GM18499 (cell line): ENCODE results near the gene CELA2A.
"Not testable (repeated sequence)": the region's sequence is repeated elsewhere in the genome, so short reads cannot be mapped to it uniquely, and the experiment has no call there.

ENCODE experiments used
- ATAC-seq: cut with Tn5 transposase; IDR thresholded peaks from one replicate; pipeline ENCODE4 v1.9.1; 2021; ENCODE audit warnings: moderate number of reproducible peaks; ENCODE audit not compliant: insufficient read depth, unreplicated experiment

CELA2A gene

GRCh38 chr1:15489052-15489736 lies 32.7 kb downstream of the CELA2A start:
- ATAC-seq = no peak

- not testable (repeated sequence) for ATAC-seq
These were observed 34.5 kb downstream of the CELA2A start for GRCh38 chr1:15491010-15491409.

- ATAC-seq = no peak
These were observed 36.1 kb downstream of the CELA2A start for GRCh38 chr1:15492596-15492995.

- ATAC-seq = no peak
These were observed 37.4 kb downstream of the CELA2A start for GRCh38 chr1:15493869-15494390.

- no peak for ATAC-seq
These were observed 43.9 kb downstream of the CELA2A start for GRCh38 chr1:15500184-15501178.

GRCh38 chr1:15501208-15502032 lies 44.9 kb downstream of the CELA2A start:
- ATAC-seq = no peak

- no peak for ATAC-seq
These were observed 47.9 kb downstream of the CELA2A start for GRCh38 chr1:15504436-15504835.

GRCh38 chr1:15506831-15507230 lies 50.3 kb downstream of the CELA2A start:
- ATAC-seq = no peak

- no peak for ATAC-seq
These were observed 50.7 kb downstream of the CELA2A start for GRCh38 chr1:15507278-15507677.

GRCh38 chr1:15508700-15509487 lies 52.4 kb downstream of the CELA2A start:
- ATAC-seq = no peak

GRCh38 chr1:15509586-15509985 lies 53.1 kb downstream of the CELA2A start:
- no peak for ATAC-seq

GRCh38 chr1:15510611-15511405 lies 54.3 kb downstream of the CELA2A start:
- no peak for ATAC-seq

GRCh38 chr1:15513192-15513591 lies 56.7 kb downstream of the CELA2A start:
- no peak for ATAC-seq

- no peak for ATAC-seq
These were observed 57.4 kb downstream of the CELA2A start for GRCh38 chr1:15513919-15514318.

- ATAC-seq = not testable (repeated sequence)
These were observed 58.0 kb downstream of the CELA2A start for GRCh38 chr1:15514557-15514956.

GRCh38 chr1:15515022-15515663 lies 58.6 kb downstream of the CELA2A start:
- no peak for ATAC-seq

GRCh38 chr1:15519625-15520024 lies 63.1 kb downstream of the CELA2A start:
- ATAC-seq = no peak

- not testable (repeated sequence) for ATAC-seq
These were observed 64.8 kb downstream of the CELA2A start for GRCh38 chr1:15521206-15521906.
